OCI-LY3 (cell line): Measurements from ENCODE around the gene CCDC9B.

Source experiments
- EZH2phosphoT487 ChIP-seq: fragments of 200-600 bp; shearing (Covaris generic); IDR thresholded peaks from 2 replicates; pipeline ENCODE4 v1.6.1; 2018; ENCODE audit warnings: antibody characterized with exemption, mixed run types, low read depth
- TF ChIP-seq, protein P1 (sequence below): fragments of 200-600, 300-600 bp; sonication (generic); IDR thresholded peaks from 2 replicates; pipeline ENCODE4 v1.5.1; 2014; ENCODE audit warnings: antibody characterized with exemption, low read length, low read depth

- TF ChIP-seq, protein P1, sequence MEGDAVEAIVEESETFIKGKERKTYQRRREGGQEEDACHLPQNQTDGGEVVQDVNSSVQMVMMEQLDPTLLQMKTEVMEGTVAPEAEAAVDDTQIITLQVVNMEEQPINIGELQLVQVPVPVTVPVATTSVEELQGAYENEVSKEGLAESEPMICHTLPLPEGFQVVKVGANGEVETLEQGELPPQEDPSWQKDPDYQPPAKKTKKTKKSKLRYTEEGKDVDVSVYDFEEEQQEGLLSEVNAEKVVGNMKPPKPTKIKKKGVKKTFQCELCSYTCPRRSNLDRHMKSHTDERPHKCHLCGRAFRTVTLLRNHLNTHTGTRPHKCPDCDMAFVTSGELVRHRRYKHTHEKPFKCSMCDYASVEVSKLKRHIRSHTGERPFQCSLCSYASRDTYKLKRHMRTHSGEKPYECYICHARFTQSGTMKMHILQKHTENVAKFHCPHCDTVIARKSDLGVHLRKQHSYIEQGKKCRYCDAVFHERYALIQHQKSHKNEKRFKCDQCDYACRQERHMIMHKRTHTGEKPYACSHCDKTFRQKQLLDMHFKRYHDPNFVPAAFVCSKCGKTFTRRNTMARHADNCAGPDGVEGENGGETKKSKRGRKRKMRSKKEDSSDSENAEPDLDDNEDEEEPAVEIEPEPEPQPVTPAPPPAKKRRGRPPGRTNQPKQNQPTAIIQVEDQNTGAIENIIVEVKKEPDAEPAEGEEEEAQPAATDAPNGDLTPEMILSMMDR: no peak
- TF ChIP-seq EZH2phosphoT487: no peak
Measured at GRCh38 chr15:40360015-40360414, 19.3 kb upstream of the CCDC9B start.
